A549 treated with DMSO at 1 μM for 4 hours (cell line): ENCODE measurements around the gene DEFB115. TPM values are rescaled to one million over a fixed set of nuclear protein-coding genes. Genes with fewer than 3 reads are reported as not detected.

Experiments used
- total RNA-seq: library from RNA; stranded (reverse); fragments of 200-300 nt; extraction: Qiagen RNA extraction; gene quantifications from 5 replicates; pipeline ENCODE4 v1.2.3, GENCODE V29; 2022; ENCODE audit warnings: low read depth

Gene DEFB115
- not detected in 5 replicates for total RNA-seq

GRCh38 chr20:31257364-31257763, at the start of gene DEFB115:
Gene DEFB115, plus strand, starts transcription at chr20:31257664. Its CDS starts 0 bp downstream, at chr20:31257664.

GRCh38 chr20:31308535-31309162, 51.2 kb downstream of the DEFB115 start, which contains the start of gene DEFB116:
Gene DEFB116, minus strand, starts transcription at chr20:31308585. Its CDS starts 0 bp downstream, at chr20:31308585.

Other genes with a start within 250 kb of the DEFB115 start
- gene DEFB116, start 50.9 kb downstream of the DEFB115 start, total RNA-seq: not detected in 5 replicates
- not detected in 5 replicates for gene DEFB118, start 110.9 kb downstream of the DEFB115 start, total RNA-seq
- gene DEFB119, start 132.9 kb downstream of the DEFB115 start, total RNA-seq: not detected in 5 replicates
- not detected in 5 replicates for gene DEFB121, start 148.6 kb downstream of the DEFB115 start, total RNA-seq
- gene DEFB123, start 183.0 kb downstream of the DEFB115 start, total RNA-seq: not detected in 5 replicates
- gene DEFB124, start 217.5 kb downstream of the DEFB115 start, total RNA-seq: not detected in 5 replicates
- 0.13 TPM in 2 of 5 replicates, not detected in the others for gene REM1, start 217.6 kb downstream of the DEFB115 start, total RNA-seq